GM13976 (cell line): ENCODE data around the gene LHFPL6.

Source experiments
- DNase-seq: peaks from one replicate; pipeline ENCODE4 v3.0.0; 2012; ENCODE audit warnings: low spot score
- in situ Hi-C: fragments of 300-500 bp; cut with MboI; formaldehyde crosslinking; loops from one replicate; pipeline ENCODE4 v1.12.0; 2022; ENCODE audit warnings: low sequenced_read_pairs, mixed read lengths, inconsistent platforms; ENCODE audit not compliant: unreplicated experiment
- TF ChIP-seq, protein P1 (sequence below): IDR thresholded peaks from 2 replicates; pipeline ENCODE4 v1.5.1; 2012; ENCODE audit warnings: borderline replicate concordance, mild to moderate bottlenecking; ENCODE audit not compliant: insufficient read depth; ENCODE audit errors: extremely low read depth, missing control alignments, control extremely low read depth

LHFPL6 gene

DNA sequence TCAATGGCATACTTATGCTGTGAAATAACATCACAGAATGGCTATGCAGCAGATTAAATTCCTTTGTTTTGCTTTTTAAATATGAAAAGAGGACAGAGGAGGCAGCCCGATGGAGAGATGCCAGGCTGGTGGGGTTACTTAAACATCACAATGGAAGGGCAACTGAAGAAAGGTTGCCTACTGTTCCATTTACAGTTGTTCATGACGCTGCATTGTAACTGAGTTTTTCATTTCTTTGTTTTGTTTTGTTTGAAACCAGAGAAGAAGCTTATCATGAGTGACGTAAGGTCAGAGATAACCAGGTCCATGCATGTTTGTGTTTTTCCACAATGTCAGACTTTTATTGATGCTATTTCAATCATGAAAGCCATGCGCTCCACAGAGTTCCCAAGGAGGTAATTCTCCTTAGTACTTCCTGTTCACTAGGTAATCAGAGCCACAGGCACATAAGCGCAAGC, 273.8 kb downstream of the LHFPL6 start:
- no peak for DNase-seq
- in situ Hi-C loops: no loop called here
- TF ChIP-seq, protein P1, sequence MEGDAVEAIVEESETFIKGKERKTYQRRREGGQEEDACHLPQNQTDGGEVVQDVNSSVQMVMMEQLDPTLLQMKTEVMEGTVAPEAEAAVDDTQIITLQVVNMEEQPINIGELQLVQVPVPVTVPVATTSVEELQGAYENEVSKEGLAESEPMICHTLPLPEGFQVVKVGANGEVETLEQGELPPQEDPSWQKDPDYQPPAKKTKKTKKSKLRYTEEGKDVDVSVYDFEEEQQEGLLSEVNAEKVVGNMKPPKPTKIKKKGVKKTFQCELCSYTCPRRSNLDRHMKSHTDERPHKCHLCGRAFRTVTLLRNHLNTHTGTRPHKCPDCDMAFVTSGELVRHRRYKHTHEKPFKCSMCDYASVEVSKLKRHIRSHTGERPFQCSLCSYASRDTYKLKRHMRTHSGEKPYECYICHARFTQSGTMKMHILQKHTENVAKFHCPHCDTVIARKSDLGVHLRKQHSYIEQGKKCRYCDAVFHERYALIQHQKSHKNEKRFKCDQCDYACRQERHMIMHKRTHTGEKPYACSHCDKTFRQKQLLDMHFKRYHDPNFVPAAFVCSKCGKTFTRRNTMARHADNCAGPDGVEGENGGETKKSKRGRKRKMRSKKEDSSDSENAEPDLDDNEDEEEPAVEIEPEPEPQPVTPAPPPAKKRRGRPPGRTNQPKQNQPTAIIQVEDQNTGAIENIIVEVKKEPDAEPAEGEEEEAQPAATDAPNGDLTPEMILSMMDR: no peak

DNA sequence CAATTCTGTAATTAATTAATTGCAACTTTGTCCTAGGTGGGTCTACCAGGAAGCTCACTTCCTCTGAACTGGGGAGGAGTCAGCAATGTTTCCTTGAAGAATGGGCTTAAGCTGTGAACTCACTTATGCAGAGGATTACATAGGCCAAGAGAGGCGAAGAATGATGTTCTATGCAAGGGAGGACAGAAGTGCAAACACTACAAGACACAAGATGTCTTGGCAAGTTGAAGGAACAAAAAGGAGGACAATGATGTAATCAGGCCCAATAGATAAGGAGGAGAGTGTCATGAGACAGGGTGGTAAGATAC, 275.9 kb downstream of the LHFPL6 start:
- TF ChIP-seq, protein P1: no peak
- in situ Hi-C loops: no loop called here
- no peak for DNase-seq

DNA sequence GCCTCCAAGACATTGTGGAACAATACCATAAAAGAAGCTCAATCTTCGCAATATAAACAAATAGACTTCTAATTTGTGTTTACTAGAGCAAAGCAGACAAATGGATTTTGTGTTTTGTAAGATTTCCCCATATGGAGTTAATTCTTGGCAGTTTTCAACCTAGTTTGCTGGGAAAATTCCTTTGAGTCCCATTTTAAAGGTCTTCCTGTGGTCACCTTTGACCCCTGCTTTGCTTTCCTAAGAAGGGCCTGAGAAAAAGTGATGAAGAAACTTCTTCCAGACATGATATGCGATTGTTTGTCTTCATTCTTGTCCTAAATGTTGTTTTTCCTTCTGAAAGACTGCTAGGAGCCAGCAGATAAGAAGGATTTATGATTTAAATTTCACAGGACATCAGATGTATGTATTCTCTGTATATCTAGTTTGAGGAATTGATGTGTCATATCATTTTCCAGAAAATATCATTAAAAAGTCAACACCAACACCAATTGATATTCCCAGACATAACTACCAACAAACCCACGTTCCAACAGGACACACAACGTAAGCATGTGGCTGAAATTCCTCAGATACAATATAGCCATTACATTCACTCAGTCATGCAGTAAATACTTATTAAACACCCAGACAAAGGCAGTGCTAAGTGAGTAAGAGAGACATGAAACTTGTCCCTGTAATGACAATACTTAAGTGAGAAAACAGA, 276.4 kb downstream of the LHFPL6 start:
- in situ Hi-C loops: no loop called here
- TF ChIP-seq, protein P1: no peak
- no peak for DNase-seq

DNA sequence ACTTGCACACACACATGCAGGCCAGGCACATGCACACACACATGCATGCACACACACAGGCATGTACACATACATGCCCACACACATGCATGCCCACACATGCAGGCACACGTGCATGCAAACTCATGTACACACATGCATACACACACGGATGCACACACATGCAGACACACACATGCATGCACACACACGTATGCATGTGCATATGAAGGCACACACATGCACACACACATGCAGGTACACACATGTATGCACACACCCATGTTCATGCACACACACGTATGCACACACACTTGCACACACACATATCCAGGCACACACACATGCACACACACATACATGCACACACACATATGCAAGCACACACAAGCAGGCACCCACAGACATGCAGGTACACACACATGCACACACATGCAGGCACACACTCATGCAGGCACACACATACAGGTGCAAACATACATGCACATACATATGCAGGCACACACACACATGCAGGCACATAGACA, 278.1 kb downstream of the LHFPL6 start:
- DNase-seq: no peak
- TF ChIP-seq, protein P1: no peak
- in situ Hi-C loops: no loop called here

DNA sequence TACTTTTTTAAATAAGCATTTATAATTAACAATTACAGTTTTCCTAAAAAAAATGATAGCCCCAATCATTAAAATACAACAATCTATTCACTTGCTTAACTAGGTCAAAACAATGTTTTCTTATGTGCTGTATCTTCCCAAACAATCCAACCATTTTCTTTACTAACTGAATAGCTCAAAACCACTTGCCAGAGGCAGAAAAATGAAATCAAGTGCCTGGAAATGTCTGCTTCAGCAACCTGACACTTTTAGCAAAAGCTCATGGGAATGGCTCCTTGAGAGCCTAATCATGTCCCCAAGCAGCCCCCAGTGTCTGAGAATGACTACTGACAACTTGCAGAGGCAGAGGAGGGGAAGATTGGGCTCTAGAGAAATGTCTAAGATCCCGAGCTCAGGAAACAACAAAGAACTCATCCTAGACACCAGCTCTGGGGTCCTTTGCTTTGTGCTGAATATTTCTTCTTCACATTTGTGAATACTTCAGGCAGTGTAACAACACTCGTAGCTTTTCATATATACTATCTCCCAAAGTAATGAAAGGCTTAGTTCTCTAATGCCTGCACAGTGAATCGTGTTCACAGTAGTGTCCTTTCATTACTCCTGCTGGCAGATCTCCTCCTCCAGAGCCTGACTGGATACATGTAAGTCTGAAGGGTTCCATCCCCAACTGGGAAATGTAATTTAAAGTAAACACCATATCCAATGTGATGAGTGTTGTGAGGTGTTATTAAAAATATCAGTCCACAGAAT, 280.0 kb downstream of the LHFPL6 start:
- in situ Hi-C loops: no loop called here
- no peak for DNase-seq
- TF ChIP-seq, protein P1: no peak

DNA sequence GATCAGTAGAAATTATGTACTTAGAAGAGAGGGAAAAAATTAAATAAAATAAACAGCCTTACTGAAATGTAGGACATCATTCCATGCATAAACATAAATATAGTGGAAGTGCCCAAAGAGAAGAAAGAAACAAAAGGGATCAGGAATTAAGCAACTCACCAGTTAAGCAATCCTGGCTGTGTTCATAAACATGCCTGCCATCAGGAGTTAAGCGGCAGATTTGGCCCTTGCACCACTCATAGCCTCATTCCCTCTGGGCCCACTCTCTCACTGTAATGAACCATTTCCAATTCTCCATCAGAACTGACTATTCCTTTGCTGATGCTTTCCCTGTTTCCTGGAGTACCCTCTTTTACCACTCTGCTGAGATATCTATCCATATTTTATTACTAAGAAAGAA, 281.4 kb downstream of the LHFPL6 start:
- in situ Hi-C loops: no loop called here
- no peak for DNase-seq

More for the DNA sequence above, 281.4 kb downstream of the LHFPL6 start:
- TF ChIP-seq, protein P1: no peak
